Testis (tissue), 2 donors: Measurements from ENCODE around the gene UBE2R2.

Source experiments
- CTCF ChIP-seq, 3 experiments: fragments of 450-650 bp in 2 of 3; fragments of 200-600 bp in 1 of 3; sonication (generic) in 1 of 3; IDR thresholded peaks; one replicate each; pipeline ENCODE4 v1.5.1; 2016 to 2019; ENCODE audit warnings: antibody characterized with exemption in 3 of 3, mild to moderate bottlenecking in 2 of 3, moderate library complexity in 1 of 3
- POLR2A ChIP-seq: fragments of 450-650 bp; IDR thresholded peaks from one replicate; pipeline ENCODE4 v1.6.1; 2017; ENCODE audit warnings: antibody characterized with exemption, mild to moderate bottlenecking, moderate library complexity

GRCh38 chr9:33782395-33783152 lies 34.4 kb upstream of the UBE2R2 start:
- TF ChIP-seq POLR2A (no peak), CTCF (IDR thresholded peaks at IDR 0.05) (no peak)
